Activated T-helper 17 cell treated with anti-CD3 and anti-CD28 coated beads, Interleukin-2, amount 50 U/mL, for 72 hours (primary cell): ENCODE measurements around the gene IER5L. TPM values are rescaled to one million over a fixed set of nuclear protein-coding genes. Genes with fewer than 3 reads are reported as not detected.
"Not testable (repeated sequence)": the region's sequence is repeated elsewhere in the genome, so short reads cannot be mapped to it uniquely, and the experiment has no call there.

ENCODE experiments used
- ATAC-seq: fragments of 150-1000 bp; cut with Tn5 transposase; replicated peaks from 2 replicates; pipeline ENCODE4 v1.10.0; 2021; ENCODE audit warnings: mild to moderate bottlenecking, moderate library complexity
- H3K27ac Mint-ChIP-seq: one replicate; pipeline ENCODE4 v1.8.0; 2022; ENCODE audit warnings: mixed read lengths
- H3K27me3 Mint-ChIP-seq: one replicate; pipeline ENCODE4 v1.8.0; 2022; ENCODE audit warnings: mixed read lengths
- H3K36me3 Mint-ChIP-seq: one replicate; pipeline ENCODE4 v1.8.0; 2022; ENCODE audit warnings: low read depth, mild to moderate bottlenecking, mixed read lengths
- H3K4me1 Mint-ChIP-seq: one replicate; pipeline ENCODE4 v1.8.0; 2022; ENCODE audit warnings: mixed read lengths
- H3K4me3 Mint-ChIP-seq: one replicate; pipeline ENCODE4 v1.8.0; 2022; ENCODE audit warnings: mild to moderate bottlenecking, mixed read lengths
- H3K9me3 Mint-ChIP-seq: one replicate; pipeline ENCODE4 v1.8.0; 2022; ENCODE audit warnings: mixed read lengths
- total RNA-seq, 2 donors: library from RNA; stranded (reverse); gene quantifications; one replicate each; pipeline ENCODE4 v1.2.3, GENCODE V29; 2022

The IER5L gene
- total RNA-seq, 2 donors from 2014 or later, result 0.67 to 2.2 TPM

DNA sequence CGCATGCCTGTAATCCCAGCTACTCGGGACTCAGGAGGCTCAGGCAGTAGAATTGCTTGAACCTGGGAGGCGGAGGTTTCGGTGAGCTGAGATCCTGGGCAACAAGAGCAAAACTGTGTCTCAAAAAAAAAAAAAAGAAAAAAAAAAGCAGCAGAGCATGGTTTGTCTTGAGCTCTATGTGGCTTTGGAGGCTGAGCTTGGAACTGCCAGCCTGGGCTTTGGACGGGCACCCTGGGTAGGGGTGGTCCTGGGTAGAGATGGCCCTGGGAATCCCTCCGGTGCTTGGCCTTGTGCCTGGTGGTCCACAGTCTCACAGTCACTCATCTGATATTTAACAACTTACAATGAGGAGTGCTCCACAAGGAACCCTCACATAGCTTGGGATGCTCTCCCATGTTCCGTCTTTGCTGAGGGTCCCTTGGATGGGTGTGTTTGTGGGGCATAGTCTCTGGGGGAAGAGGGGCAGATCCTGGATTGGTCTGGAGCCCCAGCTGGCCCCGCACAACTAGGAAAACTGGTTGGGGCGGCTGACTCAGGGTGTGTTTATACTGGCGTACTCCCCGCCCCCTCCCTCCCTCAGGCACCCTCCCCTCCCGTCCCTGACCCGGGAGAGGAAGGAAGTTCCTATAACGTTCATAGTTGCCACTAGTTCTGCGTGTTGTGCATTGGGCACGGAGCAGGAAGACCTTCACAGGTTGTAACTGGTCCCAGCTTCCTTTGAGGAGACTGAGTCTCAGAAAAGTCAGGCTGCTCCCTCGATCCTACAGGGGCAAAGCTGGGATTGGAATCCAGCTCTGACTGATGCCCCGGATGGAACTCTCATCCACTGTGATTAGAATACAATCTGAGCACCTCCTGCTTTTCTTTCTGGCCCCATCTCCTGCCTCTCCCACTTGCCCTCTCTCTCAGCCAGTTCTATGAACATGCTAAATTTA lies 11.2 kb downstream of the IER5L start:
- H3K27me3 Mint-ChIP-seq, result no peaks in the 10 kb centered on the region
- peak; percentile 70 for ATAC-seq
- H3K27ac Mint-ChIP-seq, result peak overlapping the region; percentile 44
- H3K9me3 Mint-ChIP-seq, result no peaks in the 10 kb centered on the region
- H3K4me3 Mint-ChIP-seq, result peak overlapping the region; percentile 62
- peaks cover 10% of the 10 kb centered on the region for H3K4me1 Mint-ChIP-seq
- H3K36me3 Mint-ChIP-seq, result no peaks in the 10 kb centered on the region

DNA sequence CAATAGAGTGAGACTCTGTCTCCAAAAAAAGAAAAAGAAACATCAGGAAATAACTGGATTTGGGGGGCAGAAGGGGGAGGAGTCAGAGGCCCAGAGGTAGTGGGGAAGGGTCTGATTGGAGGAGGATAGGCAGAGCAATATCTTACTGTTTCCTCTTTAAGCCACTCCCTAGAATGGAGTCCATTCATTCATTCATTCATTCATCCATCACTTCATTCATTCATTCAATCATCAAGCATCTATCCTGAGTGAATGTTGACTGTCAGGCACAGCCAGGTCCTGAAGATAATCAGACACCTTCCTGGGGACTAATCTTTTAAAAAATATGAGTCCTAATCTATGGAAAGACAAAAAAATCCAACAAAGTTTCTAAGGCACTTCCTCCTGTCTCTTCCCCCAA lies 12.9 kb downstream of the IER5L start:
- H3K27ac Mint-ChIP-seq, result no peak overlapping the region
- no peak overlapping the region for H3K4me3 Mint-ChIP-seq
- H3K9me3 Mint-ChIP-seq, result no peaks in the 10 kb centered on the region
- ATAC-seq, result no peak
- no peaks in the 10 kb centered on the region for H3K27me3 Mint-ChIP-seq
- H3K36me3 Mint-ChIP-seq, result no peaks in the 10 kb centered on the region
- H3K4me1 Mint-ChIP-seq, result peaks cover 6% of the 10 kb centered on the region

DNA sequence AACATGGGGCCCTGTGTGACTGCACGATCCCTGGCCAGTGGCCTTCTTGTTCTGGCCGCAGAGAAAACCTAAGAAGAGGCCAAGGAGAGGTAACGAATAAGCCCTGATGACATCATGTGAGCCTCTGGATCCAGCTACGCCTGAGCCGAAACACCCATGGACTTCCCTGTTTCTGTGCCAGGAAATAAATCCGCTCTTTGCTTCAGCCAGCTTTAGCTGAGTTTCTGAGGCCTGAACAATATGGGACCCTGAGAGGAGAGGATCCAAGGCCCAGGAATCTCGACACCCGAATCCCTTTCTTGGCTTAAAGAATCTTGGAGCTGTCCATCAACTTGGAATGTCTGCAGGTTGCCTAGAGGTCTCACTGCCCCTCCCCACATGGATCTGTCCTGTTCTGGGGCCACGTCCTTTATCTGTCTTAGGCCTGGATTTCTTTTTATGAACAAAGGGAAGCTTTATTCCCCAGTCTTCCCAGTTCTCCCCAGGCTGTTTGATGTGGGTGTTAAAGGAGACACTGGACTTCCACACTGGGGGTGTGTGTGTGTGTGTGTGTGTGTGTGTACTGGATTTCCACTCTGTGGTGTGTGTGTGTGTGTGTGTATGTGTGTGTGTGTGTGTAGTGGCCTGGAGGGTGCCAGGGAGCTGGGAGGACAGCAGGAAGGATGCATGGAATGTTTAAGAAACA lies 13.7 kb downstream of the IER5L start:
- H3K36me3 Mint-ChIP-seq, result no peaks in the 10 kb centered on the region
- ATAC-seq, result no peak

DNA sequence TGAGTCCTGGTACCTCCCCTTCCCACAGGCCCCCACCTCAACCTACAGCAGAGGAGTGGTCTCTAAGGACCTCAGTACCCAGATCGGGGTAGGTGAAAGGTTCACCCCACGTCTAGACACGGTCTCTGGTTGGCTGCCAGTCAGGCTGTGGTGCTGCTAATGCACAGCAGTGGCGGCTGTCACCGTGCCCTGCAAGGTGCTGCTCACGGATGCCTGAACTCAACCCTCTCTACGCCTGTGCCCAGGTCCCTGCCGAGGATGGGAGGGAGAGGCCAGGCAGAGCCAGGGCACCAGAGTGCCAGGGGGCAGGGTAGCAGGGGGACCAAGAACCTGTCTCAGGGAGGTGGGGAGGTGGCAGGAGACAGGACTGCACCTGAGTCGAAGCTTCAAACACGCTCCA lies 14.3 kb downstream of the IER5L start:
- Mint-ChIP-seq H3K27me3 (no peaks in the 10 kb centered on the region), H3K4me1 (peaks cover 4% of the 10 kb centered on the region), H3K9me3 (no peaks in the 10 kb centered on the region), H3K4me3 (no peak overlapping the region), H3K36me3 (no peaks in the 10 kb centered on the region), H3K27ac (no peak overlapping the region)
- no peak for ATAC-seq

More for the DNA sequence above, 13.7 kb downstream of the IER5L start:
- H3K27ac Mint-ChIP-seq, result peak overlapping the region; percentile 56
- no peak overlapping the region for H3K4me3 Mint-ChIP-seq
- H3K4me1 Mint-ChIP-seq, result peaks cover 4% of the 10 kb centered on the region
- H3K9me3 Mint-ChIP-seq, result no peaks in the 10 kb centered on the region
- no peaks in the 10 kb centered on the region for H3K27me3 Mint-ChIP-seq

GRCh38 chr9:129163198-129163670 lies 14.8 kb downstream of the IER5L start:
- H3K36me3 Mint-ChIP-seq, H3K4me1 Mint-ChIP-seq, H3K27ac Mint-ChIP-seq, H3K9me3 Mint-ChIP-seq, H3K4me3 Mint-ChIP-seq, H3K27me3 Mint-ChIP-seq, ATAC-seq: not testable (repeated sequence)

GRCh38 chr9:129162497-129163197 lies 15.4 kb downstream of the IER5L start:
- no peaks in the 10 kb centered on the region for H3K27me3 Mint-ChIP-seq
- H3K27ac Mint-ChIP-seq, result no peak overlapping the region
- no peaks in the 10 kb centered on the region for H3K4me1 Mint-ChIP-seq
- no peak overlapping the region for H3K4me3 Mint-ChIP-seq
- no peak for ATAC-seq
- no peaks in the 10 kb centered on the region for H3K9me3 Mint-ChIP-seq
- H3K36me3 Mint-ChIP-seq, result no peaks in the 10 kb centered on the region

DNA sequence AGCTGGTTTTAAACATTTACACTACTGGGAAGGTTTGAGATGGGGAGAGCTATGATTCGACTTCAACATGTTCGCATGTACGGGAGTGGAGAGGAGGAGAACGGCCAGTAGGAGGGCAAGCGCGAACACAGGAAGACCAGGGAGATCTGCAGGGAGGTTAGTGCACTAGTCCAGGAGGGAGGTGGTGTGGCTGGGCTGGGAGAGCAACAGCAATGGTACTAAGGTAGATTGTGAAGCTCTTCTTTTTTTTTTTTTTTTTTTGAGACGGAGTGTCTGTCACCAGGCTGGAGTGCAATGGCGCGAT lies 16.6 kb downstream of the IER5L start:
- no peak for ATAC-seq
- peak overlapping the region; percentile 83 for H3K27ac Mint-ChIP-seq

GRCh38 chr9:129160712-129161533 lies 17.1 kb downstream of the IER5L start:
- Mint-ChIP-seq H3K4me1 (no peaks in the 10 kb centered on the region), H3K4me3 (no peak overlapping the region), H3K27me3 (no peaks in the 10 kb centered on the region), H3K27ac (peak overlapping the region; percentile 83), H3K9me3 (no peaks in the 10 kb centered on the region), H3K36me3 (no peaks in the 10 kb centered on the region)
- no peak for ATAC-seq

More for the DNA sequence above, 16.6 kb downstream of the IER5L start:
- H3K9me3 Mint-ChIP-seq, result no peaks in the 10 kb centered on the region
- no peaks in the 10 kb centered on the region for H3K36me3 Mint-ChIP-seq
- H3K4me1 Mint-ChIP-seq, result no peaks in the 10 kb centered on the region
- H3K4me3 Mint-ChIP-seq, result no peak overlapping the region
- no peaks in the 10 kb centered on the region for H3K27me3 Mint-ChIP-seq

GRCh38 chr9:129156163-129156562 lies 21.9 kb downstream of the IER5L start:
- Mint-ChIP-seq H3K9me3 (no peaks in the 10 kb centered on the region), H3K36me3 (no peaks in the 10 kb centered on the region), H3K4me3 (no peak overlapping the region), H3K4me1 (peaks cover 5% of the 10 kb centered on the region), H3K27ac (no peak overlapping the region), H3K27me3 (no peaks in the 10 kb centered on the region)
- ATAC-seq, result no peak

GRCh38 chr9:129154866-129155477 lies 23.1 kb downstream of the IER5L start:
- Mint-ChIP-seq H3K36me3 (no peaks in the 10 kb centered on the region), H3K9me3 (no peaks in the 10 kb centered on the region)
- no peak for ATAC-seq

GRCh38 chr9:129151469-129151868 lies 26.6 kb downstream of the IER5L start:
- Mint-ChIP-seq H3K27me3 (no peaks in the 10 kb centered on the region), H3K27ac (no peak overlapping the region), H3K36me3 (no peaks in the 10 kb centered on the region), H3K9me3 (no peaks in the 10 kb centered on the region), H3K4me3 (no peak overlapping the region), H3K4me1 (peaks cover 5% of the 10 kb centered on the region)
- ATAC-seq, result no peak

More at GRCh38 chr9:129154866-129155477, 23.1 kb downstream of the IER5L start:
- Mint-ChIP-seq H3K4me3 (no peak overlapping the region), H3K27me3 (no peaks in the 10 kb centered on the region), H3K4me1 (peaks cover 5% of the 10 kb centered on the region), H3K27ac (no peak overlapping the region)

- H3K27ac Mint-ChIP-seq, result peak overlapping the region; percentile 68
- no peak for ATAC-seq
- H3K36me3 Mint-ChIP-seq, result no peaks in the 10 kb centered on the region
- peaks cover 5% of the 10 kb centered on the region for H3K4me1 Mint-ChIP-seq
- H3K27me3 Mint-ChIP-seq, result no peaks in the 10 kb centered on the region
- H3K4me3 Mint-ChIP-seq, result no peak overlapping the region
- no peaks in the 10 kb centered on the region for H3K9me3 Mint-ChIP-seq
Measured at GRCh38 chr9:129150672-129151211, 27.3 kb downstream of the IER5L start.

- no peak for ATAC-seq
Measured at GRCh38 chr9:129150122-129150521, 27.9 kb downstream of the IER5L start.

More at GRCh38 chr9:129150122-129150521, 27.9 kb downstream of the IER5L start:
- Mint-ChIP-seq H3K9me3 (no peaks in the 10 kb centered on the region), H3K4me1 (peaks cover 5% of the 10 kb centered on the region), H3K4me3 (no peak overlapping the region), H3K27ac (peak overlapping the region; percentile 68), H3K27me3 (no peaks in the 10 kb centered on the region), H3K36me3 (no peaks in the 10 kb centered on the region)
